NCI-H187 treated with DMSO at 0.1 percent for 48 hours (cell line): ENCODE results near the gene MMS19.
"Not testable (repeated sequence)": the region's sequence is repeated elsewhere in the genome, so short reads cannot be mapped to it uniquely, and the experiment has no call there.

ENCODE experiments used
- DNase-seq: peaks from one replicate; lab custom pipeline; 2025; lab: John Stamatoyannopoulos, UW

MMS19 gene

GRCh38 chr10:97528876-97529275 lies 30.7 kb upstream of the MMS19 start:
- not testable (repeated sequence) for DNase-seq

GRCh38 chr10:97525683-97526110 lies 27.5 kb upstream of the MMS19 start:
- DNase-seq = no peak

- DNase-seq = no peak
These were observed 26.9 kb upstream of the MMS19 start for GRCh38 chr10:97525086-97525485.

GRCh38 chr10:97522937-97523336 lies 24.7 kb upstream of the MMS19 start:
- DNase-seq = no peak

- no peak for DNase-seq
These were observed 23.8 kb upstream of the MMS19 start for GRCh38 chr10:97522071-97522470.

GRCh38 chr10:97520978-97521761 lies 22.9 kb upstream of the MMS19 start:
- no peak for DNase-seq

- no peak for DNase-seq
These were observed 22.3 kb upstream of the MMS19 start for GRCh38 chr10:97520520-97520919.

GRCh38 chr10:97519342-97519741 lies 21.1 kb upstream of the MMS19 start:
- DNase-seq = no peak

- DNase-seq = no peak
These were observed 20.2 kb upstream of the MMS19 start for GRCh38 chr10:97518301-97519043.

- no peak for DNase-seq
These were observed 19.6 kb upstream of the MMS19 start for GRCh38 chr10:97517778-97518300.

- no peak for DNase-seq
These were observed 19.0 kb upstream of the MMS19 start for GRCh38 chr10:97517096-97517750.

- no peak for DNase-seq
These were observed 17.2 kb upstream of the MMS19 start for GRCh38 chr10:97515271-97515978.

GRCh38 chr10:97514344-97514743 lies 16.1 kb upstream of the MMS19 start:
- no peak for DNase-seq

GRCh38 chr10:97512993-97513392 lies 14.8 kb upstream of the MMS19 start:
- no peak for DNase-seq

- no peak for DNase-seq
These were observed 13.7 kb upstream of the MMS19 start for GRCh38 chr10:97511711-97512440.

- no peak for DNase-seq
These were observed 12.5 kb upstream of the MMS19 start for GRCh38 chr10:97510686-97511085.

- DNase-seq = no peak
These were observed 11.0 kb upstream of the MMS19 start for GRCh38 chr10:97509120-97509680.

- DNase-seq = no peak
These were observed 10.1 kb upstream of the MMS19 start for GRCh38 chr10:97508342-97508741.

- no peak for DNase-seq
These were observed 8.2 kb upstream of the MMS19 start for GRCh38 chr10:97506199-97506991.

- no peak for DNase-seq
These were observed 6.9 kb upstream of the MMS19 start for GRCh38 chr10:97505152-97505551.
